KMS-11 (cell line): ENCODE results near the gene TIMM8B.

Experiments used
- H2AFZ ChIP-seq: fragments of 200-600 bp; sonication (generic); 2 replicates; pipeline ENCODE4 v1.6.1; 2016; ENCODE audit warnings: antibody characterized with exemption, mixed run types, low read depth
- H3K27ac ChIP-seq: fragments of 200-600 bp; sonication (generic); 2 replicates; pipeline ENCODE4 v1.6.1; 2016; ENCODE audit warnings: mild to moderate bottlenecking, mixed run types
- H3K27me3 ChIP-seq: fragments of 200-600 bp; sonication (generic); 2 replicates; pipeline ENCODE4 v1.6.1; 2017; ENCODE audit warnings: mild to moderate bottlenecking, low read depth, mixed run types, moderate library complexity; ENCODE audit not compliant: insufficient read depth
- H3K36me3 ChIP-seq: fragments of 200-600 bp; sonication (generic); 2 replicates; pipeline ENCODE4 v1.6.1; 2017; ENCODE audit warnings: mild to moderate bottlenecking, mixed run types; ENCODE audit not compliant: insufficient read depth
- H3K4me1 ChIP-seq: fragments of 200-600 bp; sonication (generic); 2 replicates; pipeline ENCODE4 v1.6.1; 2016; ENCODE audit warnings: mild to moderate bottlenecking, low read depth, mixed run types; ENCODE audit not compliant: poor library complexity, severe bottlenecking
- H3K4me2 ChIP-seq: fragments of 200-600 bp; sonication (generic); 2 replicates; pipeline ENCODE4 v1.7.0; 2016; ENCODE audit warnings: mild to moderate bottlenecking, mixed run types
- H3K4me3 ChIP-seq: fragments of 200-600 bp; sonication (generic); IDR thresholded peaks from 2 replicates; pipeline ENCODE4 v1.6.1; 2017; ENCODE audit warnings: low read depth, low read length, mixed read lengths; ENCODE audit not compliant: insufficient read depth
- H3K79me2 ChIP-seq: fragments of 200-600 bp; sonication (generic); 2 replicates; pipeline ENCODE4 v1.6.1; 2016; ENCODE audit warnings: low read depth, mixed run types; ENCODE audit not compliant: insufficient read depth
- H3K9ac ChIP-seq: fragments of 200-600 bp; sonication (generic); 2 replicates; pipeline ENCODE4 v1.6.1; 2016; ENCODE audit warnings: mild to moderate bottlenecking, mixed run types
- H4K20me1 ChIP-seq: fragments of 200-600 bp; sonication (generic); 2 replicates; pipeline ENCODE4 v1.6.1; 2016; ENCODE audit warnings: mild to moderate bottlenecking, mixed run types; ENCODE audit not compliant: insufficient read depth
- TF ChIP-seq, protein P1 (sequence below): fragments of 200-600 bp; sonication (generic); conservative IDR thresholded peaks from 2 replicates; pipeline ENCODE4 v1.6.1; 2017; ENCODE audit warnings: low read depth, mild to moderate bottlenecking, antibody characterized with exemption, low read length, moderate library complexity, mixed read lengths

Gene TIMM8B

DNA sequence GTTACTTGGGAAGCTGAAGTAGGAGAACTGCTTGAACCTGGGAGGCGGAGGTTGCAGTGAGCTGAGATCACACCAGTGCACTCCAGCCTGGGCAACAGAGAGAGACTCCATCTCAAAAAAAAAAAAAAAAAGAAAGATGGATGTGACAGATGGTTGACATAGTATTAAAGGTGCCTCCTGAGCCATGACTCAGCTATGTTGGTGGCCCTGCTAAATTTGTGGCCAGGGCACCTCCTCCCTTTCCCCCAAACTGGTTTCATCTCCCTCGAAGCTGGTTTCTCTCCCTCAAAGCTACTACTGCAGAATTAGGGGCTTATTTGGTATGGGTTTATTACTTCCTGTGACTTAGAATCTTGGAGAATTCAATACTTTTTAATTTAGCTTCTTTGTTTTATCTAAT, 31.6 kb upstream of the TIMM8B start:
- no peaks in the 10 kb centered on the region for H3K79me2 ChIP-seq
- peaks cover 26% of the 10 kb centered on the region for H3K4me1 ChIP-seq
- H3K4me3 ChIP-seq = no peak overlapping the region
- H3K27me3 ChIP-seq = no peaks in the 10 kb centered on the region
- H3K4me2 ChIP-seq = peak overlapping the region; percentile 54; the same call in 1 of the 2 replicates
- no peak overlapping the region; the same call in 1 of the 2 replicates for H3K27ac ChIP-seq
- H3K9ac ChIP-seq = no peak overlapping the region
- TF ChIP-seq, protein P1, sequence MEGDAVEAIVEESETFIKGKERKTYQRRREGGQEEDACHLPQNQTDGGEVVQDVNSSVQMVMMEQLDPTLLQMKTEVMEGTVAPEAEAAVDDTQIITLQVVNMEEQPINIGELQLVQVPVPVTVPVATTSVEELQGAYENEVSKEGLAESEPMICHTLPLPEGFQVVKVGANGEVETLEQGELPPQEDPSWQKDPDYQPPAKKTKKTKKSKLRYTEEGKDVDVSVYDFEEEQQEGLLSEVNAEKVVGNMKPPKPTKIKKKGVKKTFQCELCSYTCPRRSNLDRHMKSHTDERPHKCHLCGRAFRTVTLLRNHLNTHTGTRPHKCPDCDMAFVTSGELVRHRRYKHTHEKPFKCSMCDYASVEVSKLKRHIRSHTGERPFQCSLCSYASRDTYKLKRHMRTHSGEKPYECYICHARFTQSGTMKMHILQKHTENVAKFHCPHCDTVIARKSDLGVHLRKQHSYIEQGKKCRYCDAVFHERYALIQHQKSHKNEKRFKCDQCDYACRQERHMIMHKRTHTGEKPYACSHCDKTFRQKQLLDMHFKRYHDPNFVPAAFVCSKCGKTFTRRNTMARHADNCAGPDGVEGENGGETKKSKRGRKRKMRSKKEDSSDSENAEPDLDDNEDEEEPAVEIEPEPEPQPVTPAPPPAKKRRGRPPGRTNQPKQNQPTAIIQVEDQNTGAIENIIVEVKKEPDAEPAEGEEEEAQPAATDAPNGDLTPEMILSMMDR = no peak
- H4K20me1 ChIP-seq = no peaks in the 10 kb centered on the region
- no peak overlapping the region for H2AFZ ChIP-seq
- no peaks in the 10 kb centered on the region for H3K36me3 ChIP-seq

DNA sequence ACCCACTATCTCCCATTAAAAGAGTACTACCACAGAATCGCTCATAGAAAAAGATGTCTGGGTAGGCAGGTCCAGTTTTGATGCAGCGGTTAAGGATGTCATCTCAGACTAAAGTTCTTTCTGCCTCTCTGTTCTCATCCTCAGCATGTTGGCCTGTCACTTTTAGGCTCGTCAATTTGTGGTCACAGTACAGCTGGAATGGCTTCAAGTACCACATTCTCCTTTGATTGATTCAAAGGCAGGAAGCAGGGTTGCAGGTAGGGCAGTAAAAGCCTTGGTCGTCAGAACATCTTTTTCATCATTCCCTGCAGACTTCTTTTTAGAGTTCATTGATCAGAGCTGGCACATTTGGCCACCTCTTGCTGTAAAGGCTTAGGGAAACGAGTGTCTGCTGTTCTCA, 28.8 kb upstream of the TIMM8B start:
- Histone ChIP-seq H3K4me3 (no peak overlapping the region), H3K9ac (no peak overlapping the region), H3K4me2 (no peak overlapping the region), H4K20me1 (no peaks in the 10 kb centered on the region), H3K36me3 (no peaks in the 10 kb centered on the region), H3K4me1 (peaks cover 26% of the 10 kb centered on the region), H3K79me2 (no peaks in the 10 kb centered on the region), H3K27ac (no peak overlapping the region), H3K27me3 (no peaks in the 10 kb centered on the region), H2AFZ (no peak overlapping the region)
- TF ChIP-seq, protein P1 = no peak

DNA sequence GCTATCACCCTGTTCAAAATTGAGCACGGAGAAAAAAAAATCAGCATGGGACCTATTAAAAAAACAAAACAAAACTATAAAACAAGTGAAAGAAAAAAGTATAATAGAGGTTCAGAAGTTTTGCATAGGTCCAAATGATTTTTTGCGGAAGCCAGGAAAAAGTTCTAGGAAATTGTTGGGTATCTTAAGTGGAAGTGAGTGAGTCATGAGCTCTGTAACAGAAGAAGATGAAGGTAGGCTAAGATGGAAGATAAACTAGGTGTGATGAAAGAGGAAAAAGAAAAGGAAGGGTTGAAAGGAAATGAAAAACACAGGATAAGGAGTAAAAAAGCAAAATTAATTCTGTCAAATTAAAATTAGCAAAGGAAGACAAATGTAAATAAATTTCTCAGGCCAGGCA, 27.9 kb upstream of the TIMM8B start:
- TF ChIP-seq, protein P1 = no peak
- H3K4me3 ChIP-seq = no peak overlapping the region
- no peak overlapping the region for H3K4me2 ChIP-seq
- no peak overlapping the region for H3K9ac ChIP-seq
- no peaks in the 10 kb centered on the region for H3K36me3 ChIP-seq
- no peaks in the 10 kb centered on the region for H4K20me1 ChIP-seq
- peaks cover 26% of the 10 kb centered on the region for H3K4me1 ChIP-seq
- H3K27ac ChIP-seq = no peak overlapping the region
- H3K27me3 ChIP-seq = no peaks in the 10 kb centered on the region
- no peaks in the 10 kb centered on the region for H3K79me2 ChIP-seq
- H2AFZ ChIP-seq = no peak overlapping the region

DNA sequence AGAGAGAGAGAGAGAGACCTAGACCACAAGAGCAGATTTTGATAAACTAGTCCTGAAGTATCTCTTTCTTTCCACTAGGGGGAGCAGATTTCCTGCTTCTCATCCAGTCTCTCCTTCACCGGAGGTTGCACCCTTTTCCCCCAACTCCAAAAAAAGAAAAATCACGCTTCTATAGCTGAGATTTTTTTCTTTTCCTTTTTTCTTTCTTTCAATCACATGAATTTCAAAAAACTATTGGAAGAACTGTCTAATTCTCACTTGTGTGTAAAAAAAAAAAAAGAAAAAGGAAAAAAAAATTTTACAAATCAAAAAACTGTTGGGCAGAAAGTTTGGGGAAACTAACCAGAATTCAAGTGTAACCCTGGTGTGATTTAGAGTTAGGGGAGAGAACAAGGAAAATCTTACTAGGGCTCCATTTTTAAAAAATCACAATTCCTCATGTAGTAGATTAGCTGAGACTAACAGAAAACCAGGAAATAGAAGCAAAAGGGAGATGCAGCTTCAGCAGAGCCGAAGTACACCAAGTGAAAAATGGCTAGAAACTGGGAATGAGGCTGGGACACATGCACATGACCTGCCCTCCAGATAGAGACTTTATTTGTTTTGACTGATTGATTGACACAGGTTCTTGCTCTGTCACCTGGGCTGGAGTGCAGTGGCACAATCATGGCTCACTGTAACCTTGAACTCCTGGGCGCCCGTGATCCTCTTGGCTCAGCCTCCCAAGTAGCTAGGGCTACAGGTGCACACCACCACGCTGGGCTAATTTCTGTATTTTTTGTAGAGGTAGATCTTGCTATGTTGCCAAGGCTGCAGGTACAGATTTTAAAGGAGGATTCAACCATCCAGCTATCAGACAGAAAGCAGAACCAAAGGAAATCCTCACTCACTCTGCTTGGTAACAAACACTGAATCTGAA, 27.2 kb upstream of the TIMM8B start:
- H3K4me3 ChIP-seq = no peak overlapping the region
- TF ChIP-seq, protein P1 = peak; percentile 64
- peak overlapping the region; percentile 19 for H3K4me2 ChIP-seq
- no peaks in the 10 kb centered on the region for H4K20me1 ChIP-seq
- no peaks in the 10 kb centered on the region for H3K27me3 ChIP-seq
- H3K4me1 ChIP-seq = peaks cover 23% of the 10 kb centered on the region
- no peak overlapping the region for H3K27ac ChIP-seq
- H3K79me2 ChIP-seq = no peaks in the 10 kb centered on the region
- H2AFZ ChIP-seq = peak overlapping the region; percentile 12; the same call in 1 of the 2 replicates
- H3K9ac ChIP-seq = no peak overlapping the region
- no peaks in the 10 kb centered on the region for H3K36me3 ChIP-seq
